ENCODE measurements around the gene TRIM32. TPM values are rescaled to one million over a fixed set of nuclear protein-coding genes. Genes with fewer than 3 reads are reported as not detected.

TRIM32 gene
- total RNA-seq, 1 experiment from 2014 or later, result 23.2 TPM

DNA sequence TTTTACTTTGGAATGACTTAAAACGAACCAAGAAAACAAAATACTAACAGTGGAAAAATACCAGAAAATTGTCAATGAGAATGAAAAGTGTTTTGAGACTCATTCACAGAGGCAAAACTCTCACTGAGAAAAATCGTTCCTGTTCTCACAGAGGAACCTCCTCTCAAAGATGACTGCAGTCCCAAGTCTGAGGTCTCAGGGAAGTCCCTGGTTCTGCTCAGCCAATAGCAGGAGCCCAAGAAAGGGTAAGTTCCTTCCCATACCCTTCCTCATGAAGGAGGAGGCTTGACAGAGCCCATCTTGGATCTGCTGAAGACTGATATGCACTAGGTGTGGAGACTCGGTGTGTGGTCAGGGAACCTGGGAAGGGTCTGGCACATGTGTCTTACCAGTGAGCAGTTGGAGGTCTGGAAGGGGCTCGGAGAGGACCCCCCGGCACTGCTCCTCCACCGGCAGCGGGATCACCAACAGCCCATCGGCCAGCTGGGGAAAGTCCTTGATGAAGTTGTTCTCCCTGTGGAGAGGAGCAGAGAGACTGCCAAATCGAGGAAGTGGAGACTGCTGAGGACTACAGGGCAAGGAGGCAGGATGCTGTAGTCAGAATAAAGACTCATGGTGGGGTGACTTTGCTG lies 46.0 kb downstream of the TRIM32 start:
- BruUV-seq (replicated peaks), result no TSS peak
- Histone ChIP-seq H3K4me1 (ENCODE audit: control insufficient read depth in 1 of 2, insufficient read depth in 2 of 2, low read length in 2 of 2) (no peaks in the 10 kb centered on the region), H3K36me3 (ENCODE audit: control insufficient read depth in 1 of 2, insufficient read depth in 2 of 2, low read length in 2 of 2) (no peaks in the 10 kb centered on the region), H3K4me3 (replicated peaks in 1 of 2; ENCODE audit: low read depth in 1 of 2, low read length in 2 of 2) (no peak overlapping the region), H2AFZ (ENCODE audit: low read depth, low read length, poor library complexity, severe bottlenecking) (no peak overlapping the region), H3K27ac (ENCODE audit: low read depth, low read length) (no peak overlapping the region), H4K20me1 (ENCODE audit: insufficient read depth) (no peaks in the 10 kb centered on the region), H3K79me2 (ENCODE audit: insufficient read depth, low read length) (no peaks in the 10 kb centered on the region), H3K9ac (ENCODE audit: low read length) (no peak overlapping the region), H3K4me2 (ENCODE audit: low read length) (no peak overlapping the region), H3K9me3 (ENCODE audit: control insufficient read depth in 1 of 2, insufficient read depth in 1 of 2, low read depth in 1 of 2, low read length in 2 of 2) (no peaks in the 10 kb centered on the region), H3K9me2 (ENCODE audit: insufficient read depth) (no peaks in the 10 kb centered on the region), H3K27me3 (ENCODE audit: insufficient read depth, low read length) (peaks cover 39% of the 10 kb centered on the region)
- intact Hi-C loops (cut with micrococcal nuclease), result loop anchor here (10.0 kb wide), 1 partner anchor 682 kb away; the partner anchor contains the start of gene ASTN2
- POLR2A ChIA-PET, result no interaction called here
- TF ChIP-seq SRF (IDR thresholded peaks at IDR 0.05; ENCODE audit: low read depth) (no peak), SIN3A (IDR thresholded peaks at IDR 0.05; ENCODE audit: low read depth) (no peak), ELF1 (IDR thresholded peaks at IDR 0.05; ENCODE audit: borderline replicate concordance, low read depth) (no peak), JUND (IDR thresholded peaks at IDR 0.05) (no peak), RAD21 (IDR thresholded peaks at IDR 0.05; ENCODE audit: low read depth) (no peak), FOSL1 (IDR thresholded peaks at IDR 0.05; ENCODE audit: low read depth) (no peak), YY1 (IDR thresholded peaks at IDR 0.05; ENCODE audit: extremely low read depth, insufficient replicate concordance, low read depth, low read length) (no peak), POLR2AphosphoS5 (IDR thresholded peaks at IDR 0.05; ENCODE audit: low read depth, low read length) (no peak), EGR1 (IDR thresholded peaks at IDR 0.05; ENCODE audit: low read depth) (no peak), POLR2A (IDR thresholded peaks at IDR 0.05; ENCODE audit: borderline replicate concordance, extremely low read depth, insufficient read depth, insufficient read length) (no peak), CBX3 (IDR thresholded peaks at IDR 0.05; ENCODE audit: low read depth) (no peak), SP1 (IDR thresholded peaks at IDR 0.05; ENCODE audit: low read depth) (no peak), TCF7L2 (IDR thresholded peaks at IDR 0.05; ENCODE audit: borderline replicate concordance, extremely low read depth, insufficient read depth, insufficient read length) (no peak), EZH2phosphoT487 (IDR thresholded peaks at IDR 0.05; ENCODE audit: borderline replicate concordance) (no peak)
- TF ChIP-seq, protein P1, sequence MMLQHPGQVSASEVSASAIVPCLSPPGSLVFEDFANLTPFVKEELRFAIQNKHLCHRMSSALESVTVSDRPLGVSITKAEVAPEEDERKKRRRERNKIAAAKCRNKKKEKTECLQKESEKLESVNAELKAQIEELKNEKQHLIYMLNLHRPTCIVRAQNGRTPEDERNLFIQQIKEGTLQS (IDR thresholded peaks at IDR 0.05), result no peak
- TF ChIP-seq, protein P2, sequence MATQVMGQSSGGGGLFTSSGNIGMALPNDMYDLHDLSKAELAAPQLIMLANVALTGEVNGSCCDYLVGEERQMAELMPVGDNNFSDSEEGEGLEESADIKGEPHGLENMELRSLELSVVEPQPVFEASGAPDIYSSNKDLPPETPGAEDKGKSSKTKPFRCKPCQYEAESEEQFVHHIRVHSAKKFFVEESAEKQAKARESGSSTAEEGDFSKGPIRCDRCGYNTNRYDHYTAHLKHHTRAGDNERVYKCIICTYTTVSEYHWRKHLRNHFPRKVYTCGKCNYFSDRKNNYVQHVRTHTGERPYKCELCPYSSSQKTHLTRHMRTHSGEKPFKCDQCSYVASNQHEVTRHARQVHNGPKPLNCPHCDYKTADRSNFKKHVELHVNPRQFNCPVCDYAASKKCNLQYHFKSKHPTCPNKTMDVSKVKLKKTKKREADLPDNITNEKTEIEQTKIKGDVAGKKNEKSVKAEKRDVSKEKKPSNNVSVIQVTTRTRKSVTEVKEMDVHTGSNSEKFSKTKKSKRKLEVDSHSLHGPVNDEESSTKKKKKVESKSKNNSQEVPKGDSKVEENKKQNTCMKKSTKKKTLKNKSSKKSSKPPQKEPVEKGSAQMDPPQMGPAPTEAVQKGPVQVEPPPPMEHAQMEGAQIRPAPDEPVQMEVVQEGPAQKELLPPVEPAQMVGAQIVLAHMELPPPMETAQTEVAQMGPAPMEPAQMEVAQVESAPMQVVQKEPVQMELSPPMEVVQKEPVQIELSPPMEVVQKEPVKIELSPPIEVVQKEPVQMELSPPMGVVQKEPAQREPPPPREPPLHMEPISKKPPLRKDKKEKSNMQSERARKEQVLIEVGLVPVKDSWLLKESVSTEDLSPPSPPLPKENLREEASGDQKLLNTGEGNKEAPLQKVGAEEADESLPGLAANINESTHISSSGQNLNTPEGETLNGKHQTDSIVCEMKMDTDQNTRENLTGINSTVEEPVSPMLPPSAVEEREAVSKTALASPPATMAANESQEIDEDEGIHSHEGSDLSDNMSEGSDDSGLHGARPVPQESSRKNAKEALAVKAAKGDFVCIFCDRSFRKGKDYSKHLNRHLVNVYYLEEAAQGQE (IDR thresholded peaks at IDR 0.05; ENCODE audit: low read depth), result no peak
- TF ChIP-seq, protein P3, sequence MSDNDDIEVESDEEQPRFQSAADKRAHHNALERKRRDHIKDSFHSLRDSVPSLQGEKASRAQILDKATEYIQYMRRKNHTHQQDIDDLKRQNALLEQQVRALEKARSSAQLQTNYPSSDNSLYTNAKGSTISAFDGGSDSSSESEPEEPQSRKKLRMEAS (IDR thresholded peaks at IDR 0.05), result no peak
- TF ChIP-seq, protein P4, sequence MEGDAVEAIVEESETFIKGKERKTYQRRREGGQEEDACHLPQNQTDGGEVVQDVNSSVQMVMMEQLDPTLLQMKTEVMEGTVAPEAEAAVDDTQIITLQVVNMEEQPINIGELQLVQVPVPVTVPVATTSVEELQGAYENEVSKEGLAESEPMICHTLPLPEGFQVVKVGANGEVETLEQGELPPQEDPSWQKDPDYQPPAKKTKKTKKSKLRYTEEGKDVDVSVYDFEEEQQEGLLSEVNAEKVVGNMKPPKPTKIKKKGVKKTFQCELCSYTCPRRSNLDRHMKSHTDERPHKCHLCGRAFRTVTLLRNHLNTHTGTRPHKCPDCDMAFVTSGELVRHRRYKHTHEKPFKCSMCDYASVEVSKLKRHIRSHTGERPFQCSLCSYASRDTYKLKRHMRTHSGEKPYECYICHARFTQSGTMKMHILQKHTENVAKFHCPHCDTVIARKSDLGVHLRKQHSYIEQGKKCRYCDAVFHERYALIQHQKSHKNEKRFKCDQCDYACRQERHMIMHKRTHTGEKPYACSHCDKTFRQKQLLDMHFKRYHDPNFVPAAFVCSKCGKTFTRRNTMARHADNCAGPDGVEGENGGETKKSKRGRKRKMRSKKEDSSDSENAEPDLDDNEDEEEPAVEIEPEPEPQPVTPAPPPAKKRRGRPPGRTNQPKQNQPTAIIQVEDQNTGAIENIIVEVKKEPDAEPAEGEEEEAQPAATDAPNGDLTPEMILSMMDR (IDR thresholded peaks at IDR 0.05 in 2 of 3, conservative IDR thresholded peaks at IDR 0.05 in 1 of 3; ENCODE audit: borderline replicate concordance in 1 of 3, insufficient read depth in 1 of 3, low read depth in 2 of 3, low read length in 2 of 3), result no peak
- ATAC-seq (no peak), DNase-seq (ENCODE audit: low read depth, low spot score) (no peak)
- CTCF ChIA-PET, result no interaction called here
- RAD21 ChIA-PET (ENCODE audit: low non-redundant PET in 1 of 2, low total read pairs in 2 of 2, uncharacterized antibody in 2 of 2, unreplicated experiment in 2 of 2), result no interaction called here
